Measurements from ENCODE around the gene RASD1. TPM values are rescaled to one million over a fixed set of nuclear protein-coding genes. Genes with fewer than 3 reads are reported as not detected.

RASD1 gene
- total RNA-seq, 1 experiment from 2014 or later, result 59.0 TPM

- Histone ChIP-seq H3K4me1 (ENCODE audit: insufficient read depth, low read length) (peaks cover 20% of the 10 kb centered on the region), H3K36me3 (ENCODE audit: low read depth, low read length) (no peaks in the 10 kb centered on the region), H3K4me3 (ENCODE audit: low read length) (no peak overlapping the region), H3K27ac (ENCODE audit: low read length) (no peak overlapping the region), H3K27me3 (ENCODE audit: low read length) (no peaks in the 10 kb centered on the region), H2AFZ (ENCODE audit: low read length) (no peak overlapping the region), H3K4me2 (ENCODE audit: low read length) (no peak overlapping the region), H3K9ac (ENCODE audit: low read length) (no peak overlapping the region), H3F3A (ENCODE audit: low read length, unreplicated experiment) (peaks cover 4% of the 10 kb centered on the region), H4K20me1 (ENCODE audit: low read length) (no peaks in the 10 kb centered on the region), H3K9me3 (ENCODE audit: low read length) (no peaks in the 10 kb centered on the region), H3K79me2 (ENCODE audit: low read length) (no peaks in the 10 kb centered on the region), H3K9me2 (replicated peaks; ENCODE audit: low read length) (no peaks in the 10 kb centered on the region)
- no TSS peak for BruUV-seq (replicated peaks)
- CTCF ChIA-PET, result no interaction called here
- no peak for DNase-seq
- no peak for ATAC-seq
- POLR2A ChIA-PET (ENCODE audit: unreplicated experiment), result interaction anchor here (0.6 kb wide), 1 partner anchor 51 kb away, joined by 3 read pairs; no protein-coding TSS in a partner anchor
- intact Hi-C loops (cut with micrococcal nuclease), result no loop called here
- no peak for TF ChIP-seq EZH2phosphoT487 (IDR thresholded peaks at IDR 0.05; ENCODE audit: borderline replicate concordance, low read length)
- no peak for TF ChIP-seq CTCF (conservative IDR thresholded peaks at IDR 0.05; ENCODE audit: low read depth, low read length)
- no peak for TF ChIP-seq EZH2 (IDR thresholded peaks at IDR 0.05; ENCODE audit: low read length, unreplicated experiment)
Observed at GRCh38 chr17:17540935-17541639, 44.9 kb upstream of the RASD1 start.

GRCh38 chr17:17540278-17540906, 44.2 kb upstream of the RASD1 start:
- Histone ChIP-seq H3K27ac (ENCODE audit: low read length) (no peak overlapping the region), H3K36me3 (ENCODE audit: low read depth, low read length) (no peaks in the 10 kb centered on the region), H3K4me3 (ENCODE audit: low read length) (no peak overlapping the region), H3K9me2 (replicated peaks; ENCODE audit: low read length) (no peaks in the 10 kb centered on the region), H3K79me2 (ENCODE audit: low read length) (no peaks in the 10 kb centered on the region), H3K4me1 (ENCODE audit: insufficient read depth, low read length) (peaks cover 20% of the 10 kb centered on the region), H3K27me3 (ENCODE audit: low read length) (no peaks in the 10 kb centered on the region), H3K4me2 (ENCODE audit: low read length) (no peak overlapping the region), H3F3A (ENCODE audit: low read length, unreplicated experiment) (peaks cover 4% of the 10 kb centered on the region), H2AFZ (ENCODE audit: low read length) (no peak overlapping the region), H3K9ac (ENCODE audit: low read length) (no peak overlapping the region), H3K9me3 (ENCODE audit: low read length) (no peaks in the 10 kb centered on the region), H4K20me1 (ENCODE audit: low read length) (no peaks in the 10 kb centered on the region)
- no TSS peak for BruUV-seq (replicated peaks)
- DNase-seq (no peak), ATAC-seq (no peak)
- CTCF ChIA-PET, result no interaction called here
- POLR2A ChIA-PET (ENCODE audit: unreplicated experiment), result no interaction called here
- TF ChIP-seq EZH2phosphoT487 (IDR thresholded peaks at IDR 0.05; ENCODE audit: borderline replicate concordance, low read length) (no peak), EZH2 (IDR thresholded peaks at IDR 0.05; ENCODE audit: low read length, unreplicated experiment) (no peak), CTCF (conservative IDR thresholded peaks at IDR 0.05; ENCODE audit: low read depth, low read length) (no peak)
- intact Hi-C loops (cut with micrococcal nuclease), result no loop called here

- H3K27me3 ChIP-seq (ENCODE audit: low read length), result no peaks in the 10 kb centered on the region
Observed at GRCh38 chr17:17539591-17539990, 43.4 kb upstream of the RASD1 start.

More at GRCh38 chr17:17539591-17539990, 43.4 kb upstream of the RASD1 start:
- Histone ChIP-seq H2AFZ (ENCODE audit: low read length) (no peak overlapping the region), H3K27ac (ENCODE audit: low read length) (no peak overlapping the region), H4K20me1 (ENCODE audit: low read length) (no peaks in the 10 kb centered on the region), H3K9me3 (ENCODE audit: low read length) (no peaks in the 10 kb centered on the region), H3K9ac (ENCODE audit: low read length) (no peak overlapping the region), H3K79me2 (ENCODE audit: low read length) (no peaks in the 10 kb centered on the region), H3F3A (ENCODE audit: low read length, unreplicated experiment) (peaks cover 4% of the 10 kb centered on the region), H3K4me2 (ENCODE audit: low read length) (no peak overlapping the region), H3K36me3 (ENCODE audit: low read depth, low read length) (no peaks in the 10 kb centered on the region), H3K9me2 (replicated peaks; ENCODE audit: low read length) (no peaks in the 10 kb centered on the region), H3K4me1 (ENCODE audit: insufficient read depth, low read length) (peaks cover 20% of the 10 kb centered on the region), H3K4me3 (ENCODE audit: low read length) (no peak overlapping the region)
- ATAC-seq (no peak), DNase-seq (no peak)
- ChIA-PET POLR2A (ENCODE audit: unreplicated experiment) (no interaction called here), CTCF (interaction anchor here (1.6 kb wide), 1 partner anchor 43 kb away, joined by 14 read pairs; the partner anchor contains the start of gene RASD1)
- TF ChIP-seq CTCF (conservative IDR thresholded peaks at IDR 0.05; ENCODE audit: low read depth, low read length), result no peak
- no peak for TF ChIP-seq EZH2phosphoT487 (IDR thresholded peaks at IDR 0.05; ENCODE audit: borderline replicate concordance, low read length)
- TF ChIP-seq EZH2 (IDR thresholded peaks at IDR 0.05; ENCODE audit: low read length, unreplicated experiment), result no peak
- intact Hi-C loops (cut with micrococcal nuclease), result no loop called here
- no TSS peak for BruUV-seq (replicated peaks)
